Erythroblast (primary cell): ENCODE measurements around the gene MAST2.

Source experiments
- GATA1 ChIP-seq: IDR thresholded peaks from 2 replicates; pipeline ENCODE4 v1.6.1; 2011; ENCODE audit warnings: low read depth, mild to moderate bottlenecking, control low read depth, low read length, moderate library complexity
- POLR2A ChIP-seq: IDR thresholded peaks from 2 replicates; pipeline ENCODE4 v1.6.1; 2011; ENCODE audit warnings: mild to moderate bottlenecking, low read length

- no peak for TF ChIP-seq POLR2A
- no peak for TF ChIP-seq GATA1
Measured at GRCh38 chr1:45789601-45790000, 13.8 kb upstream of the MAST2 start.
